HepG2 (cell line): ENCODE results near the gene TRDMT1. TPM values are rescaled to one million over a fixed set of nuclear protein-coding genes. Genes with fewer than 3 reads are reported as not detected.
A peak's percentile ranks its signal among the peaks of the same experiment; 100 is the strongest.

Experiments used
- ATAC-seq: fragments of 200-7000 bp; cut with Tn5 transposase; 3 replicates; pipeline ENCODE4 v1.9.1; 2020; ENCODE audit warnings: mild to moderate bottlenecking, moderate library complexity
- BruUV-seq: library from RNA; stranded (reverse); fragments of 400-500 nt; replicated peaks from 2 replicates; lab custom pipeline; 2021; lab: Mats Ljungman, UMichigan
- CTCF ChIA-PET: fragments of 300-600 bp; formaldehyde crosslinking; extraction: SDS; loops from one replicate; lab custom pipeline; 2021; ENCODE audit warnings: low total read pairs, inconsistent platforms, low intra/inter-chr PET ratio; lab: Yijun Ruan, JAX
- POLR2A ChIA-PET: fragments of 350-600 bp; sonication (Branson Sonifier 250); formaldehyde crosslinking; loops from one replicate; lab custom pipeline; 2020; ENCODE audit warnings: antibody characterized with exemption, inconsistent platforms; lab: Yijun Ruan, JAX
- DNase-seq: peaks from one replicate; pipeline ENCODE4 v3.0.0-alpha.2; 2015; ENCODE audit warnings: low spot score
- FAIRE-seq: peaks from 3 replicates; lab custom pipeline; 2011; peaks lifted over from hg19 to GRCh38; lab: Jason Lieb, UNC
- H2AFZ ChIP-seq: one replicate; pipeline ENCODE4 v1.6.1; 2011; ENCODE audit warnings: low read length, inconsistent platforms
- H3K27ac ChIP-seq: fragments of 300-600 bp; 3 replicates; pipeline ENCODE4 v1.8.0; 2011; ENCODE audit warnings: mixed run types, mild to moderate bottlenecking, mixed read lengths, low read length, inconsistent platforms; ENCODE audit not compliant: insufficient read depth; ENCODE audit errors: extremely low read length
- H3K27me3 ChIP-seq, 2 experiments: fragments of 200-600 bp in 1 of 2; 2 replicates in 1 of 2; 3 replicates in 1 of 2; pipeline versions ENCODE4 v1.6.0 to v1.8.0; 2011; ENCODE audit warnings: low read length in 2 of 2, mild to moderate bottlenecking in 2 of 2, moderate library complexity in 2 of 2, inconsistent platforms in 1 of 2; ENCODE audit not compliant: insufficient read depth in 2 of 2, control insufficient read depth in 1 of 2
- H3K36me3 ChIP-seq, 2 experiments: fragments of 200-600 bp in 1 of 2; replicated peaks in 1 of 2; 2 replicates in 1 of 2; 3 replicates in 1 of 2; pipeline versions ENCODE4 v1.5.1 to v1.8.0; 2011; ENCODE audit warnings: low read length in 2 of 2, inconsistent platforms in 1 of 2; ENCODE audit not compliant: insufficient read depth in 2 of 2, control insufficient read depth in 1 of 2
- H3K4me1 ChIP-seq: 2 replicates; pipeline ENCODE4 v1.5.1; 2012; ENCODE audit warnings: low read length, inconsistent platforms; ENCODE audit not compliant: insufficient read depth
- H3K4me2 ChIP-seq: 2 replicates; pipeline ENCODE4 v1.6.0; 2011; ENCODE audit warnings: low read depth, low read length, inconsistent platforms
- H3K4me3 ChIP-seq, 3 experiments: fragments of 200-600 bp in 1 of 3; sonication (generic), shearing (Covaris generic) in 1 of 3; replicated peaks in 1 of 3; 2 replicates each; pipeline ENCODE4 v1.5.1; 2011 to 2016; ENCODE audit warnings: low read length in 3 of 3, inconsistent platforms in 2 of 3, low read depth in 2 of 3, mild to moderate bottlenecking in 2 of 3, control low read depth in 1 of 3, mixed read lengths in 1 of 3; ENCODE audit not compliant: insufficient read depth in 1 of 3
- H3K79me2 ChIP-seq: one replicate; pipeline ENCODE4 v1.6.1; 2011; ENCODE audit warnings: low read length, inconsistent platforms; ENCODE audit not compliant: insufficient read depth
- H3K9ac ChIP-seq: 2 replicates; pipeline ENCODE4 v1.6.0; 2011; ENCODE audit warnings: mild to moderate bottlenecking, low read depth, low read length, inconsistent platforms; ENCODE audit not compliant: insufficient read depth
- H3K9me3 ChIP-seq: 2 replicates; pipeline ENCODE4 v1.5.1; 2012; ENCODE audit warnings: mild to moderate bottlenecking, low read length
- H4K20me1 ChIP-seq: 2 replicates; pipeline ENCODE4 v1.6.0; 2011; ENCODE audit warnings: inconsistent platforms, mild to moderate bottlenecking, low read length, moderate library complexity; ENCODE audit not compliant: insufficient read depth
- BHLHE40 ChIP-seq: IDR thresholded peaks from 2 replicates; pipeline ENCODE4 v1.6.1; 2011; ENCODE audit warnings: low read length, improper control_type of control experiment
- CSRNP1 ChIP-seq: sonication (generic); formaldehyde crosslinking; IDR thresholded peaks from 2 replicates; pipeline ENCODE4 v1.8.1; 2023; ENCODE audit warnings: mild to moderate bottlenecking, missing genetic modification reagents
- HNRNPLL ChIP-seq: fragments of 200-400 bp; formaldehyde crosslinking; IDR thresholded peaks from 2 replicates; pipeline ENCODE4 v1.6.1; 2017; ENCODE audit warnings: mild to moderate bottlenecking, low read depth, low read length; ENCODE audit not compliant: poor library complexity, severe bottlenecking
- NAIF1 ChIP-seq: sonication (generic); formaldehyde crosslinking; IDR thresholded peaks from 2 replicates; pipeline ENCODE4 v1.5.0; 2020; ENCODE audit warnings: mild to moderate bottlenecking, missing genetic modification reagents, borderline replicate concordance
- PAXIP1 ChIP-seq: sonication (generic); formaldehyde crosslinking; conservative IDR thresholded peaks from 2 replicates; pipeline ENCODE4 v1.4.0; 2020; ENCODE audit warnings: mild to moderate bottlenecking, missing genetic modification reagents, moderate library complexity
- PHF8 ChIP-seq: sonication (generic); formaldehyde crosslinking; IDR thresholded peaks from 2 replicates; pipeline ENCODE4 v1.5.0; 2020; ENCODE audit warnings: missing genetic modification reagents
- RBM22 ChIP-seq: fragments of 200-400 bp; formaldehyde crosslinking; optimal IDR thresholded peaks from 2 replicates; pipeline ENCODE3; 2017; ENCODE audit warnings: mild to moderate bottlenecking, low read length, moderate library complexity
- REL ChIP-seq: sonication (generic); formaldehyde crosslinking; conservative IDR thresholded peaks from 2 replicates; pipeline ENCODE4 v1.8.0; 2022; ENCODE audit warnings: mild to moderate bottlenecking, missing genetic modification reagents, moderate library complexity
- TP53 ChIP-seq: sonication (generic); formaldehyde crosslinking; conservative IDR thresholded peaks from 2 replicates; pipeline ENCODE4 v1.4.0; 2020; ENCODE audit warnings: missing genetic modification reagents
- ZBTB25 ChIP-seq: IDR thresholded peaks from 2 replicates; pipeline ENCODE4 v1.6.1; 2018; ENCODE audit warnings: missing genetic modification reagents
- ZNF501 ChIP-seq: sonication (generic); formaldehyde crosslinking; IDR thresholded peaks from 2 replicates; pipeline ENCODE4 v1.5.1; 2020; ENCODE audit warnings: mild to moderate bottlenecking, moderate library complexity, missing genetic modification reagents
- ZNF607 ChIP-seq: sonication (generic); formaldehyde crosslinking; IDR thresholded peaks from 2 replicates; pipeline ENCODE4 v1.5.1; 2020; ENCODE audit warnings: missing genetic modification reagents, mild to moderate bottlenecking, borderline replicate concordance
- WGBS: methylation state at CpG from one replicate; pipeline ENCODE4 v1.1.6; 2017; ENCODE audit warnings: low lambda C conversion rate; 5-methylcytosine and 5-hydroxymethylcytosine counted together
- in situ Hi-C: cut with HindIII; loops from 2 replicates; pipeline ENCODE4 v1.10.0; 2017; ENCODE audit warnings: low pct_unique_long_range_greater_than_20kb; ENCODE audit not compliant: extremely low pct_ligation_motif_present
- intact Hi-C: fragments of 100-400 bp; cut with micrococcal nuclease; formaldehyde crosslinking; loops from one replicate; pipeline ENCODE4 v1.10.0; 2022; ENCODE audit not compliant: unreplicated experiment
- polyA plus RNA-seq, 8 experiments: library from polyadenylated mRNA; depleted of rRNA in 3 of 8; stranded (reverse) in 7 of 8; unstranded in 1 of 8; fragments of >200 nt; fragmentation: Illumina TruSeq in 4 of 8; extraction: Trizol in 4 of 8; gene quantifications; 2 replicates each; pipeline versions ENCODE4 v1.2.1 to v1.2.3, GENCODE V29; 2011 to 2016; ENCODE audit warnings: low read depth in 4 of 8, missing spikeins in 1 of 8, mixed read lengths in 1 of 8; ENCODE audit not compliant: insufficient read depth in 1 of 8
- total RNA-seq, 5 experiments: library from RNA; depleted of rRNA; stranded (reverse); fragments of >200 nt; fragmentation: Illumina TruSeq; extraction: Trizol; gene quantifications; 2 replicates each; pipeline ENCODE4 v1.2.3, GENCODE V29; 2016; ENCODE audit warnings: low read depth in 1 of 5

TRDMT1 gene
- total and polyA plus RNA-seq, 2 of the 13 experiments (the other 11 are each of a cell fraction or from before 2014, with no cell fraction given) = 2.0 to 3.0 TPM

- no peak for DNase-seq
- FAIRE-seq = no peak
- intact Hi-C loops (no loop called here), in situ Hi-C loops (no loop called here)
- H3K9ac ChIP-seq = no peak overlapping the region
- no peaks in the 10 kb centered on the region for H4K20me1 ChIP-seq
- H3K27me3 ChIP-seq = no peaks in the 10 kb centered on the region; a peak in 1 of 5 replicates
- no peak for ATAC-seq
- ChIA-PET CTCF (no interaction called here), POLR2A (no interaction called here)
- no peaks in the 10 kb centered on the region for H3K79me2 ChIP-seq
- TF ChIP-seq BHLHE40 (no peak), ZBTB25 (CRISPR knock-in tag) (no peak), TP53 (CRISPR knock-in tag) (no peak), NAIF1 (CRISPR knock-in tag) (no peak), ZNF607 (CRISPR knock-in tag) (no peak), CSRNP1 (no peak), PHF8 (CRISPR knock-in tag) (no peak), REL (CRISPR knock-in tag) (no peak), ZNF501 (CRISPR knock-in tag) (no peak), HNRNPLL (no peak), PAXIP1 (CRISPR knock-in tag) (no peak), RBM22 (no peak)
- no peak overlapping the region for H3K27ac ChIP-seq
- no peak overlapping the region; a peak in 1 of 6 replicates for H3K4me3 ChIP-seq
- peak overlapping the region; percentile 98 for H2AFZ ChIP-seq
- no TSS peak for BruUV-seq
- 24% methylated on average over 2 of the region's 2 CpGs for WGBS
- no peaks in the 10 kb centered on the region for H3K36me3 ChIP-seq
- peak overlapping the region; percentile 83 for H3K4me2 ChIP-seq
- H3K9me3 ChIP-seq = no peaks in the 10 kb centered on the region
- peaks cover 32% of the 10 kb centered on the region for H3K4me1 ChIP-seq
Observed at GRCh38 chr10:17202506-17202905, 1.0 kb upstream of the TRDMT1 start.
